Endothelial cell of umbilical vein (primary cell): ENCODE results near the gene MED15. TPM values are rescaled to one million over a fixed set of nuclear protein-coding genes. Genes with fewer than 3 reads are reported as not detected.

Experiments
- BruUV-seq: library from RNA; stranded (reverse); fragments of 400-500 nt; replicated peaks from 2 replicates; lab custom pipeline; 2021; lab: Mats Ljungman, UMichigan
- CTCF ChIA-PET: fragments of 300-600, 350-600 bp; sonication (Branson Sonifier 250); formaldehyde crosslinking; loops from one replicate; lab custom pipeline; 2021; ENCODE audit warnings: antibody characterized with exemption, inconsistent platforms; lab: Charles Lee
- POLR2A ChIA-PET: fragments of 300-600, 350-600 bp; sonication (Branson Sonifier 250); formaldehyde crosslinking; loops from one replicate; lab custom pipeline; 2021; ENCODE audit warnings: antibody characterized with exemption, inconsistent platforms; lab: Charles Lee
- DNase-seq: peaks from one replicate; pipeline ENCODE4 v3.0.0-alpha.2; 2011; ENCODE audit warnings: low read depth, low spot score
- FAIRE-seq: peaks from 2 replicates; lab custom pipeline; 2011; peaks lifted over from hg19 to GRCh38; lab: Jason Lieb, UNC
- H2AFZ ChIP-seq: 2 replicates; pipeline ENCODE4 v1.6.0; 2012; ENCODE audit warnings: low read depth, low read length, control low read depth, inconsistent platforms
- H3K27ac ChIP-seq: 2 replicates; pipeline ENCODE4 v1.5.1; 2011; ENCODE audit warnings: low read depth, mild to moderate bottlenecking, control low read depth, low read length, moderate library complexity; ENCODE audit not compliant: insufficient read depth
- H3K27me3 ChIP-seq, 2 experiments: 2 replicates each; pipeline versions ENCODE4 v1.6.0 to v1.6.1; 2011; ENCODE audit warnings: low read length in 2 of 2, mixed read lengths in 1 of 2; ENCODE audit not compliant: control insufficient read depth in 2 of 2, insufficient read depth in 2 of 2
- H3K36me3 ChIP-seq, 2 experiments: 2 replicates in 1 of 2; 3 replicates in 1 of 2; pipeline ENCODE4 v1.5.1; 2011; ENCODE audit warnings: low read length in 2 of 2, mild to moderate bottlenecking in 1 of 2, moderate library complexity in 1 of 2; ENCODE audit not compliant: control insufficient read depth in 2 of 2, insufficient read depth in 2 of 2; ENCODE audit errors: extremely low read depth in 1 of 2
- H3K4me1 ChIP-seq: 3 replicates; pipeline ENCODE4 v1.5.1; 2011; ENCODE audit warnings: mild to moderate bottlenecking, low read length; ENCODE audit not compliant: control insufficient read depth, insufficient read depth; ENCODE audit errors: extremely low read depth
- H3K4me2 ChIP-seq: 2 replicates; pipeline ENCODE4 v1.6.1; 2011; ENCODE audit warnings: low read length, control low read depth, mixed read lengths; ENCODE audit not compliant: insufficient read depth
- H3K4me3 ChIP-seq, 3 experiments: fragments of 200-600 bp in 1 of 3; sonication (generic), shearing (Covaris generic) in 1 of 3; replicated peaks in 1 of 3; 2 replicates each; pipeline ENCODE4 v1.5.1; 2011 to 2016; ENCODE audit warnings: control low read depth in 3 of 3, low read length in 3 of 3, mild to moderate bottlenecking in 2 of 3, inconsistent platforms in 1 of 3, low read depth in 1 of 3, moderate library complexity in 1 of 3; ENCODE audit not compliant: insufficient read depth in 1 of 3
- H3K79me2 ChIP-seq: 2 replicates; pipeline ENCODE4 v1.6.0; 2012; ENCODE audit warnings: low read length, inconsistent platforms; ENCODE audit not compliant: control insufficient read depth, insufficient read depth
- H3K9ac ChIP-seq: replicated peaks from 2 replicates; pipeline ENCODE3; 2011; ENCODE audit warnings: low read length, control low read depth; ENCODE audit not compliant: insufficient read depth; ENCODE audit errors: extremely low read depth
- H3K9me1 ChIP-seq: replicated peaks from 3 replicates; pipeline ENCODE4 v1.6.0; 2011; ENCODE audit warnings: mild to moderate bottlenecking, low read length; ENCODE audit not compliant: control insufficient read depth, insufficient read depth; ENCODE audit errors: extremely low read depth
- H3K9me3 ChIP-seq: replicated peaks from 2 replicates; pipeline ENCODE4 v1.5.1; 2012; ENCODE audit warnings: low read length, inconsistent platforms; ENCODE audit not compliant: control insufficient read depth, insufficient read depth
- H4K20me1 ChIP-seq: replicated peaks from 2 replicates; pipeline ENCODE3; 2011; ENCODE audit warnings: mild to moderate bottlenecking, low read length; ENCODE audit not compliant: control insufficient read depth, insufficient read depth; ENCODE audit errors: extremely low read depth
- CTCF ChIP-seq, 2 donors: IDR thresholded peaks; 1 replicate in 1 of 2; 2 replicates in 1 of 2; pipeline ENCODE4 v1.5.1; 2011; ENCODE audit warnings: low read length in 2 of 2, mild to moderate bottlenecking in 2 of 2, moderate library complexity in 2 of 2, control low read depth in 1 of 2, inconsistent platforms in 1 of 2, low read depth in 1 of 2; ENCODE audit not compliant: insufficient read depth in 1 of 2; ENCODE audit errors: extremely low read depth in 1 of 2
- EZH2 ChIP-seq: IDR thresholded peaks from 2 replicates; pipeline ENCODE4 v1.6.1; 2012; ENCODE audit warnings: borderline replicate concordance, low read depth, mild to moderate bottlenecking, moderate library complexity, low read length, inconsistent platforms; ENCODE audit not compliant: severe bottlenecking
- FOS ChIP-seq: IDR thresholded peaks from 2 replicates; pipeline ENCODE4 v1.6.1; 2011; ENCODE audit warnings: mild to moderate bottlenecking, low read length, moderate library complexity, borderline replicate concordance; ENCODE audit not compliant: insufficient read depth
- GATA2 ChIP-seq: IDR thresholded peaks from 2 replicates; pipeline ENCODE4 v1.7.0; 2011; ENCODE audit warnings: low read depth, mild to moderate bottlenecking, moderate library complexity, mixed read lengths, low read length; ENCODE audit not compliant: insufficient read length, insufficient read depth
- JUN ChIP-seq: IDR thresholded peaks from 2 replicates; pipeline ENCODE4 v1.6.1; 2011; ENCODE audit warnings: borderline replicate concordance, low read depth; ENCODE audit not compliant: insufficient read length, insufficient read depth
- MAX ChIP-seq: IDR thresholded peaks from 2 replicates; pipeline ENCODE4 v1.6.1; 2011; ENCODE audit not compliant: insufficient read depth, insufficient read length
- MYC ChIP-seq: IDR thresholded peaks from one replicate; pipeline ENCODE4 v1.6.1; 2011; ENCODE audit warnings: mild to moderate bottlenecking, low read depth, low read length
- POLR2A ChIP-seq: IDR thresholded peaks from 2 replicates; pipeline ENCODE4 v1.6.1; 2012; ENCODE audit warnings: low read depth, mild to moderate bottlenecking, control low read depth, low read length
- POLR2AphosphoS5 ChIP-seq: IDR thresholded peaks from 2 replicates; pipeline ENCODE4 v1.6.1; 2012; ENCODE audit warnings: low read depth, mild to moderate bottlenecking, control low read depth, low read length, moderate library complexity; ENCODE audit not compliant: insufficient read depth
- dilution Hi-C: fragments of 300-500 bp; cut with MboI; formaldehyde crosslinking; loops from one replicate; pipeline ENCODE4 v1.15.0; 2019; ENCODE audit warnings: low sequenced_read_pairs; ENCODE audit not compliant: extremely low pct_ligation_motif_present
- intact Hi-C: fragments of 100-400 bp; cut with micrococcal nuclease; formaldehyde crosslinking; loops from one replicate; pipeline ENCODE4 v1.10.0; 2022
- polyA plus RNA-seq, 4 experiments: library from polyadenylated mRNA; depleted of rRNA in 3 of 4; stranded (reverse) in 3 of 4; unstranded in 1 of 4; fragments of >200 nt; gene quantifications; 2 replicates each; pipeline versions ENCODE4 v1.2.1 to v1.2.3, GENCODE V29; 2011 to 2012; ENCODE audit warnings: missing spikeins in 1 of 4
- total RNA-seq: library from RNA; stranded (reverse); gene quantifications from 2 replicates; pipeline ENCODE4 v1.2.3, GENCODE V29; 2021

Gene MED15
- total and polyA plus RNA-seq, 2 donors (not counting 3 experiments of a cell fraction or from before 2014, with no cell fraction given) = 68.1 to 138 TPM

GRCh38 chr22:20629401-20629800, 122.0 kb downstream of the MED15 start:
- Histone ChIP-seq H3K27me3 (peaks cover 4 to 5% of the 10 kb centered on the region in 2 experiments), H3K9me1 (no peaks in the 10 kb centered on the region), H3K9ac (no peak overlapping the region), H3K36me3 (no peaks in the 10 kb centered on the region), H3K79me2 (no peaks in the 10 kb centered on the region), H3K4me1 (no peaks in the 10 kb centered on the region), H4K20me1 (no peaks in the 10 kb centered on the region), H2AFZ (no peak overlapping the region), H3K9me3 (no peaks in the 10 kb centered on the region), H3K27ac (no peak overlapping the region), H3K4me3 (no peak overlapping the region), H3K4me2 (no peak overlapping the region)
- no TSS peak for BruUV-seq
- DNase-seq = no peak
- TF ChIP-seq MYC = no peak
- TF ChIP-seq FOS = no peak
- no peak for TF ChIP-seq MAX
- TF ChIP-seq GATA2 = no peak
- TF ChIP-seq POLR2AphosphoS5 = no peak
- no peak for TF ChIP-seq CTCF (IDR thresholded peaks at IDR 0.05; ENCODE audit: extremely low read depth in 1 of 2, insufficient read depth in 1 of 2, low read depth in 1 of 2, low read length in 2 of 2)
- TF ChIP-seq POLR2A = no peak
- TF ChIP-seq EZH2 = no peak
- no peak for TF ChIP-seq JUN
- dilution Hi-C loops (no loop called here), intact Hi-C loops (no loop called here)
- ChIA-PET POLR2A (no interaction called here), CTCF (no interaction called here)
- no peak for FAIRE-seq
